Brain microvascular endothelial cell (primary cell): ENCODE measurements around the gene KLRF1.

ENCODE experiments used
- DNase-seq: peaks from one replicate; pipeline ENCODE4 v3.0.0-alpha.2; 2020
- H3K27ac ChIP-seq: fragments of 250-450 bp; sonication (Bioruptor Pico); 2 replicates; pipeline ENCODE4 v1.5.1; 2020; ENCODE audit warnings: mild to moderate bottlenecking, moderate library complexity
- H3K27me3 ChIP-seq: fragments of 250-450 bp; sonication (Bioruptor Pico); replicated peaks from 2 replicates; pipeline ENCODE4 v1.5.1; 2020; ENCODE audit warnings: mild to moderate bottlenecking
- H3K36me3 ChIP-seq: fragments of 250-450 bp; sonication (Bioruptor Pico); replicated peaks from 2 replicates; pipeline ENCODE4 v1.5.1; 2020; ENCODE audit warnings: mild to moderate bottlenecking
- H3K4me3 ChIP-seq: 2 replicates; pipeline ENCODE4 v1.5.1; 2011; ENCODE audit warnings: low read depth, mild to moderate bottlenecking, control low read depth, low read length, moderate library complexity
- in situ Hi-C: cut with HindIII; loops from 2 replicates; pipeline ENCODE4 v1.10.0; 2017; ENCODE audit warnings: low sequenced_read_pairs, low pct_ligation_motif_present
- TF ChIP-seq, protein P1 (sequence below): IDR thresholded peaks from 2 replicates; pipeline ENCODE4 v1.5.1; 2011; ENCODE audit warnings: low read depth, mild to moderate bottlenecking, moderate library complexity, low read length, control low read depth, inconsistent platforms; ENCODE audit errors: missing control alignments

Gene KLRF1

GRCh38 chr12:9827209-9827888 is at the start of gene KLRF1:
KLRF1 (plus strand) TSS chr12:9827481; CDS start chr12:9827545, 64 bp downstream.
- no peaks in the 10 kb centered on the region for H3K36me3 ChIP-seq
- no peak for DNase-seq
- H3K27ac ChIP-seq: no peak within 1 kb of the TSS
- TF ChIP-seq, protein P1, sequence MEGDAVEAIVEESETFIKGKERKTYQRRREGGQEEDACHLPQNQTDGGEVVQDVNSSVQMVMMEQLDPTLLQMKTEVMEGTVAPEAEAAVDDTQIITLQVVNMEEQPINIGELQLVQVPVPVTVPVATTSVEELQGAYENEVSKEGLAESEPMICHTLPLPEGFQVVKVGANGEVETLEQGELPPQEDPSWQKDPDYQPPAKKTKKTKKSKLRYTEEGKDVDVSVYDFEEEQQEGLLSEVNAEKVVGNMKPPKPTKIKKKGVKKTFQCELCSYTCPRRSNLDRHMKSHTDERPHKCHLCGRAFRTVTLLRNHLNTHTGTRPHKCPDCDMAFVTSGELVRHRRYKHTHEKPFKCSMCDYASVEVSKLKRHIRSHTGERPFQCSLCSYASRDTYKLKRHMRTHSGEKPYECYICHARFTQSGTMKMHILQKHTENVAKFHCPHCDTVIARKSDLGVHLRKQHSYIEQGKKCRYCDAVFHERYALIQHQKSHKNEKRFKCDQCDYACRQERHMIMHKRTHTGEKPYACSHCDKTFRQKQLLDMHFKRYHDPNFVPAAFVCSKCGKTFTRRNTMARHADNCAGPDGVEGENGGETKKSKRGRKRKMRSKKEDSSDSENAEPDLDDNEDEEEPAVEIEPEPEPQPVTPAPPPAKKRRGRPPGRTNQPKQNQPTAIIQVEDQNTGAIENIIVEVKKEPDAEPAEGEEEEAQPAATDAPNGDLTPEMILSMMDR: no peak
- no peak within 1 kb of the TSS for H3K4me3 ChIP-seq
- no peaks in the 10 kb centered on the region for H3K27me3 ChIP-seq
- in situ Hi-C loops: no loop called here

GRCh38 chr12:9779209-9779608 is 48.1 kb upstream of the KLRF1 start:
- H3K36me3 ChIP-seq: no peaks in the 10 kb centered on the region
- H3K4me3 ChIP-seq: no peak overlapping the region
- TF ChIP-seq, protein P1: no peak
- no peaks in the 10 kb centered on the region for H3K27me3 ChIP-seq
- no peak overlapping the region for H3K27ac ChIP-seq
- in situ Hi-C loops: no loop called here
- no peak for DNase-seq

DNA sequence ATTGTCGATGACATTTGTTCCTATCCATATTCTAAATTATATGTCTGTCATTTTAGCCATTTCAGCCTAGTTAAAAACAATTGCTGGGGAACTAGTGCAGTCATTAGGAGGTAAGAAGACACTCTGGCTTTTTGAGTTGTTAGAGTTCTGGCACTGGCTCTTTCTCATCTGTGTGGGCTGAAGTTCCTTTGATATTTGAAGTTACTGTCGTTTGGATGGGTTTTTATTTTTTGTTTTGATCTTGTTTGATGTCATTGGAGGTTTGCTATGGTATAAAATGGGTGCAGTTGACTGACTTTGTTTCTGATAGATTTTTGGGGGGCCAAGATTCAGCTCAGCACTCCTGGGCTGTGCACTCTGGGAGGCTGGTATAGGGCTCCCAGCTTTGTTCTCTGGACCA is 45.9 kb upstream of the KLRF1 start:
- H3K4me3 ChIP-seq: no peak overlapping the region
- TF ChIP-seq, protein P1: no peak
- H3K27ac ChIP-seq: no peak overlapping the region
- no peaks in the 10 kb centered on the region for H3K27me3 ChIP-seq
- in situ Hi-C loops: no loop called here
- no peaks in the 10 kb centered on the region for H3K36me3 ChIP-seq
- DNase-seq: no peak

DNA sequence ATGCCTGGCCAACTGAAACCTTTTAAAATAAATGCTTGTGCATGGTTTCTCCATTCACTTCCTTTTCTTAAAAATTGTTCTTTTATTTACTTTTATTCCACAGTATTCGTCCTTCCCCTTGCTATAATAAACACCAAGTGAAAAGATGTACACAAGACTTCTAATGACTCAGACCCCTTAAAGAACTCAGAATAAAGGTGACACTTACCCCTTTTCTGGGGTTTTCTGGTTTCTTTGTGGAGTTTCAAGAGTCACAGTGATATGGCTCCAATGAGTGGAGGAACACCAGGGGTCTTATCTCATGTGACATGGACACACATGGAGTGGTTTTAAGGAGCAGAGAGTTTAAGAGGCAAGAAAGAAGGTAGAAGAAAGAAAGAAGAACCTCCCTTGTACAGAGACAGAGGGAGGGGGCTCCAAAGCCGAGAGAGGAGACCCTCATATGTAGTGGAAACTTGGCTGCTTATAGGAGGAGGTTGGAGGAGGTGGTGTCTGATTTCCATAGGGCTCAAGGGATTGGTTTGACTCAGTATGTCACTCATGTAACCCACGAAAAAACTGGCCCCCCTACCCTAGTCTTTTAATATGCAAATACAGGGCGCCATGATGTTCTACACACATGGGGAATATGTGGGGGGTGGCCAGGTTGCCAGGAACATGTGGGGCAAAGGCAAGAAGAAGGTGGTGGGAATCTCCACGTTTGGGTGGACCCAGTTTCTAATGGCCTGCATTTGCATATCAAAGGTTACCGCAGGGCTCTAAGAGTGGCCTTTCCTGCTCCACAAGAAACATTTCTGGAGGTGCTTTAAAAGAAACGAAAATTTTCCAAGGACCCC is 44.5 kb upstream of the KLRF1 start:
- in situ Hi-C loops: no loop called here

GRCh38 chr12:9784326-9784725 is 43.0 kb upstream of the KLRF1 start:
- H3K27ac ChIP-seq: no peak overlapping the region
- in situ Hi-C loops: no loop called here
- no peak overlapping the region for H3K4me3 ChIP-seq
- DNase-seq: no peak
- TF ChIP-seq, protein P1: no peak
- H3K27me3 ChIP-seq: no peaks in the 10 kb centered on the region
- no peaks in the 10 kb centered on the region for H3K36me3 ChIP-seq

More for the DNA sequence above, 44.5 kb upstream of the KLRF1 start:
- no peaks in the 10 kb centered on the region for H3K27me3 ChIP-seq
- no peak for DNase-seq
- no peaks in the 10 kb centered on the region for H3K36me3 ChIP-seq
- H3K4me3 ChIP-seq: no peak overlapping the region
- TF ChIP-seq, protein P1: no peak
- H3K27ac ChIP-seq: no peak overlapping the region
